Stimulated activated naive B cell treated with anti-CD40 and anti-IgM and Interleukin-4, amounts not matched to agents 10 μg/mL and 1 μg/mL and 100 μg/mL, for 72 hours (primary cell): ENCODE measurements around the gene ARHGAP44.

Experiments
- ATAC-seq, 2 donors: fragments of 150-1000 bp; cut with Tn5 transposase; replicated peaks; 2 replicates each; pipeline ENCODE4 v1.10.0; 2021; ENCODE audit warnings: moderate library complexity in 1 of 2
- DNase-seq: peaks from one replicate; pipeline ENCODE4 v3.0.0; 2021
- H3K27ac Mint-ChIP-seq: one replicate; pipeline ENCODE4 v1.8.0; 2022; ENCODE audit warnings: mild to moderate bottlenecking, mixed read lengths
- H3K27me3 Mint-ChIP-seq, 2 donors: one replicate each; pipeline ENCODE4 v1.8.0; 2022; ENCODE audit warnings: mixed read lengths in 2 of 2
- H3K36me3 Mint-ChIP-seq, 2 donors: one replicate each; pipeline ENCODE4 v1.8.0; 2022; ENCODE audit warnings: mixed read lengths in 2 of 2, mild to moderate bottlenecking in 1 of 2
- H3K4me1 Mint-ChIP-seq, 2 donors: one replicate each; pipeline ENCODE4 v1.8.0; 2022; ENCODE audit warnings: mixed read lengths in 2 of 2, mild to moderate bottlenecking in 1 of 2
- H3K4me3 Mint-ChIP-seq, 2 donors: one replicate each; pipeline ENCODE4 v1.8.0; 2022; ENCODE audit warnings: mild to moderate bottlenecking in 2 of 2, mixed read lengths in 2 of 2, moderate library complexity in 1 of 2
- H3K9me3 Mint-ChIP-seq, 2 donors: one replicate each; pipeline ENCODE4 v1.8.0; 2022; ENCODE audit warnings: mixed read lengths in 2 of 2, mild to moderate bottlenecking in 1 of 2

ARHGAP44 gene

DNA sequence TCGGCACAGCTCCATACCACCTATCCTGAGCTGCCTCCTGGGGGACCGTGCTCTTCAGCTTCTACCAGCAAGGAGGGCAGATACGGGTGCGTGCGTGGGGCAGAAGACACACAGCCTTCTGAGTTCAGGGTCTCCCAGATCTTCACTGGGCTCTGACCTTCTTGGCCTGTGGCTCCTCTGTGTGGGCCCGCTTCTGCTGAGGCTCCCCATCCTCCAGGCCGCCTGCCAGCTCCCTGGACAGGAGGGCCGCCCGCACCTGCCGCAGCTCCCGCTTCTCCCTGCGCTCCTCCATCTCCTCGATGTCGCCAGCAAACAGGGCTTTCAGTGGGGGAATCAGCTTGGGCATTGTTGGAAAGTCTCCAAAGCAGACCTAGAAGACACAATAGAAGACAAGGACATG is 203.4 kb downstream of the ARHGAP44 start:
- no peaks in the 10 kb centered on the region for H3K9me3 Mint-ChIP-seq
- H3K27ac Mint-ChIP-seq, result peak overlapping the region; percentile 71
- H3K4me3 Mint-ChIP-seq, result no peak overlapping the region
- H3K27me3 Mint-ChIP-seq, result no peaks in the 10 kb centered on the region
- H3K4me1 Mint-ChIP-seq, result peaks cover 19 to 21% of the 10 kb centered on the region in 2 donors
- DNase-seq, result no peak
- no peak for ATAC-seq
- H3K36me3 Mint-ChIP-seq, result peaks cover 41 to 75% of the 10 kb centered on the region in 2 donors

DNA sequence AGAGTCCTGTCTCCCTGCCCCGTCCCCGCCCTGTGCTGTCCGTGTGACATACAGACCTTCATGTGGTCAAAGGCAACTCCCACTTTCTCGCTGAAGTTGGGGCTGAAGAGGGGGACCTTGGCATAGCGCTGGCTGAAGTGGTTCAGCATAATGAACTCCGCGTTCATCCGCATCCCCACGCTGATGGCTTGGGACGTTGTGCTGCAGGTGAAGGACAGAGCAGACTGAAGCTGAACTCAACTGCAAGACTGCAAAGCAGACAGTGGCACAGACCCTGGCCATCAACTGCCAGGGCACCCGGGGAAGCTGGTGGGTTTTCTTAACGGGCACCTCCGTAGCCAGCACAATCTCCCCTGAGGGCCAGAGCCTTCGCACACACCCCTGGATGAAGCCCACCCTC is 204.3 kb downstream of the ARHGAP44 start:
- Mint-ChIP-seq H3K36me3 (peaks cover 47 to 78% of the 10 kb centered on the region in 2 donors), H3K27me3 (no peaks in the 10 kb centered on the region), H3K4me1 (peaks cover 13 to 14% of the 10 kb centered on the region in 2 donors), H3K4me3 (no peak overlapping the region), H3K27ac (no peak overlapping the region), H3K9me3 (no peaks in the 10 kb centered on the region)
- no peak for DNase-seq
- ATAC-seq, result no peak

DNA sequence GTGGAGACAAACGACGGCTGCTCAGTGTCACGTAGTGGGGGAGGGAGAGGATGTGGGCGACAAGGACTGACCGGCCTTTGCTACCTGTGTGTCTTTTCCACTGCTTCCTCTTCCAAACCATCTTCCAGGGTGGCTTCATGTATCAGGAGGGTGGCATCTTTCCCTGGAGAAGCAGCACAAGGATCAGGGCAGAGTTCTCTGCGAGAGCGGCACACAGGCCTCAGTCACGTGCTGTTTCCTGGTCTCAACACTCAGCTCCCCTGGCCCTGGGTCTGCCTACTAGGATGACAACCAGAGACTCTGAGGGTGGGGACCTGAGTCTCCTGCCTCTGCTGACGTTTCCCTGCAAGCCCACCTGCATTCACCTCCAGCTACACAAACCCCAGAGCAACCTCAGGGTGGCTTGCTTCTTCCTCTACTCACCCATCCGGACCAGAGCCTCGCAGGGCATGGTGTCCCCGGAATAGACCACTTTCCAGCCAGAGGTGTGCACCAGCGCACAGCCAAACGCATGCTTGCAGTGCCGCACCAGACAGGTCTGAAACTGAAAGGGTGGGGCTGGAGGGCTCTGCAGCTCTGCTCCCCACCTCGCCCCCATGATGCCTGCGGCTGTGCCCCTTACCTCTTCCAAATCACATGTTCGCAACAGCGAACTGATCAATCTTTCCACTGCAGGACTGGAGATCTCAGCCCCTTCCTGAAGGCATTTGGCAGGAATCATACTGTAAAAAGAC is 205.2 kb downstream of the ARHGAP44 start:
- Mint-ChIP-seq H3K27ac (peak overlapping the region; percentile 42), H3K36me3 (peaks cover 47 to 74% of the 10 kb centered on the region in 2 donors), H3K9me3 (no peaks in the 10 kb centered on the region), H3K4me3 (no peak overlapping the region), H3K27me3 (no peaks in the 10 kb centered on the region), H3K4me1 (peaks cover 7 to 10% of the 10 kb centered on the region in 2 donors)
- no peak for DNase-seq
- no peak for ATAC-seq

DNA sequence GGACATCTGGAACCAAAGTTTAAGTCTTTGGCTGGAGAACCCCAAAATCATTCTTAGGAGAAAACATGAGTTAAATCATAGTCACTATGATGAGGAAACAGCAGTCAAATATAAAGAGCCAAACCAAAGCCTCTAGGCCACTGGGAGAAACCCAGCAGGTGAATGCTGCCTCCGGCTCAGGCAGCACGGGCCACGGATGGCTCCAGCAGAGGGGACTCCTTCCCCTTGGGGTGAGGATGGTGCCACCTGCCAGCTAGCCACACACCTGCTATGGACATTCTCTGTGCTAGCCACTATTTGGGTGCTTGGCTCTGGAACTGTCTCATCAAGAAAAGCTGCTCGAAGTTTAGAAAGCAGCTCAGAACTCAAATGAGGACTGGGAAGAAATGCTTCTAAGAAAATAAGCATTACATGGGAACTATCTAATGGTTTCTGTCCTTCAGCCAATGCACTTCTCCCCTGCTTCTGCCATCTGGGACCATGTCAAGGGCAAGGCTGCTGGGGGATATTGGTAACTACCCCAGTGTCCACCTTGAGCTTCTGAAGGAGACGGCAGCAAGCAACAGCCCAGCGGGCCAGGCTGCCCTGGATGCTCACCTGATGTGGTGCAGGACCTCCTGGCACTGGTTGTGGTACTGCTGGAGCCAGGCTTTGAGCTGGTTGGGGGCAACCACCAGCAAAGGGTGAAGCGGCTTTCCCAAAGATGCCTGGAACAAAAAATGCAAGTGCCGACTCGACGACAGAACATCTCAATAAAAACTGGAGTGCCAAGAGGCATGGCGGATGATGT is 206.0 kb downstream of the ARHGAP44 start:
- DNase-seq (no peak), ATAC-seq (no peak)
- Mint-ChIP-seq H3K9me3 (no peaks in the 10 kb centered on the region), H3K4me1 (peaks cover 0 to 3% of the 10 kb centered on the region in 2 donors), H3K27ac (peak overlapping the region; percentile 42), H3K4me3 (no peak overlapping the region), H3K27me3 (no peaks in the 10 kb centered on the region), H3K36me3 (peaks cover 41 to 70% of the 10 kb centered on the region in 2 donors)

DNA sequence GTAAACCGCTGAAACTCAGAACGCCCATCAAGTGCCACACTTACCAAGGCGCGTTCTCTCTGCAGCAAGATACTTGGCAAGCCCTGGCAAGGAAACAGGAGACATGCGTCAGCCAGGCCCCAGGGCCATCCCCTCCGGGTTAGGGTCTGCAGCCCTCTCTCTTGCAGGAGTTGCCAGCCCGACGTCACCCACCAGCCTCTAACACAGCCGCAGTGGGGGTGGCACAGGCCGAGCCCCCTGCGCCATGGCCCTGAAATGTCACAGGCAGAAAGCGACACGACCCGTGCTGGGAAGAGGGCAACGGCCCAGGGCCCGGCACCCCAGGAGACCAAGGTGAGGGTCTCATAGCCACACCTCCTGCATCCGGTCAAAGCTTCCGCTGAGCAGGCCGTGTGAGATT is 206.6 kb downstream of the ARHGAP44 start:
- no peak for DNase-seq
- H3K36me3 Mint-ChIP-seq, result peaks cover 41 to 68% of the 10 kb centered on the region in 2 donors
- H3K27ac Mint-ChIP-seq, result peak overlapping the region; percentile 31
- H3K4me1 Mint-ChIP-seq, result peaks cover 0 to 1% of the 10 kb centered on the region in 2 donors
- ATAC-seq, result no peak
- no peaks in the 10 kb centered on the region for H3K27me3 Mint-ChIP-seq
- no peak overlapping the region for H3K4me3 Mint-ChIP-seq
- no peaks in the 10 kb centered on the region for H3K9me3 Mint-ChIP-seq

DNA sequence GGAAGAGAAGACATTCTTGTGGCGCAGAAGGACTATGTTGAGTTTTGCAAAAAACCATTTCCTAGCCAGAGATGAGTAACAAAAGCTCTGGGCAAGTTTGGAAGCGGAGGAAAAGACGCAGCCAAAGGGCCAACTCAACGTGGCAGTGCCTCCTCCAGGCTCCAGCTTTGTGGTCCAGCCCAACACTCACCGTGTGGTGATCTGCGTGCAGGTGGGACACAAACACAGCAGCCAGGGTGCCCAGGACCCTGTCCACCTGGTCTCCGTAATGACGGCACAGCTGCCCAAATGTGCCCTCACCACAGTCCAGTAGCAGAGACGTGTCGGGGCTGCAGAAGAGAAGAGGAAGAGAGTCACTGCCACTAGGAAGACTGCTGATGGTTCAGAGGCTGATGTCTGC is 207.1 kb downstream of the ARHGAP44 start:
- no peaks in the 10 kb centered on the region for H3K27me3 Mint-ChIP-seq
- DNase-seq, result no peak

DNA sequence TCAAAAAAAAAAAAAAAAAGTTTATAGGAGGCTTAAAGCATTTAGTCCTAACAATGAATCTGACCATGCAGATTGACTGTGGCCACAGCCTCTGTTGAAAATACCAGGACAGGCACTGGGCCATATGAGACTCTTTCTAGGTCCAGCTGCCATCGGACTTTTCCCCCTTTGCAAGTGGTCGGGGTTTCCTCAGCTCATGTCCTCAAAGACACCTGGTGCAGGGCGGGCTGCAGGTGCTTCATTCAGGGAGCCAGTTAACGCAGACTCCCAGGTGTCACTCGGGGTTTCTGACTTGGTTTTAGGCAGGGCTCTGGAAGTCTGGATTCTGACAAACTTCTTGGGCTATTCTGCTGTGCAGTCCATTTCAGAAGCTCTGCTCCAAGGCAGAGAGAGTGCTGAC is 207.6 kb downstream of the ARHGAP44 start:
- Mint-ChIP-seq H3K27ac (no peak overlapping the region), H3K27me3 (no peaks in the 10 kb centered on the region), H3K4me1 (no peaks in the 10 kb centered on the region), H3K4me3 (no peak overlapping the region), H3K9me3 (no peaks in the 10 kb centered on the region), H3K36me3 (peaks cover 37 to 59% of the 10 kb centered on the region in 2 donors)
- DNase-seq (no peak), ATAC-seq (no peak)

More for the DNA sequence above, 207.1 kb downstream of the ARHGAP44 start:
- peaks cover 42 to 65% of the 10 kb centered on the region in 2 donors for H3K36me3 Mint-ChIP-seq
- H3K27ac Mint-ChIP-seq, result no peak overlapping the region
- no peak overlapping the region for H3K4me3 Mint-ChIP-seq
- H3K4me1 Mint-ChIP-seq, result no peaks in the 10 kb centered on the region
- H3K9me3 Mint-ChIP-seq, result no peaks in the 10 kb centered on the region
- ATAC-seq, result no peak

DNA sequence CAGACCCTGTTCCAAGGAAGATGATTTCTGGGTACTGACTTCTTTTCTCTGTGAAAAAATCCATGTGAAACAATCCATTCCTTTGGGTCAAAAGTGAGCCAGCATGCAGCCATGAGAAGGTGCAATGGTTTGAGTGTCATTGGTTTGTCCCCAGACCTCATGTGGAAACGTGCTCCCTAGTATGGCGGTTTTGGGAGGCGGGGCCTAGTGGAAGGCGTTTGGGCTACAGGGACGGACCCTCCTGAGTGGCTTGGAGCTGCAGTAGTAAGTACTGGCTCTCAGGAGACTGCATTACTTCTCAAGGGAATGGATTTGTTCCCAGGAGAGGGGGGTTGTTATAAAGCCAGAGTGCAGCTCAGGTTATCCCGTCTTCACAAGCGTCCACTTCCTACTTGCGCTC is 209.2 kb downstream of the ARHGAP44 start:
- Mint-ChIP-seq H3K36me3 (peaks cover 36 to 49% of the 10 kb centered on the region in 2 donors), H3K27me3 (no peaks in the 10 kb centered on the region), H3K27ac (no peak overlapping the region), H3K4me1 (no peaks in the 10 kb centered on the region), H3K4me3 (no peak overlapping the region), H3K9me3 (no peaks in the 10 kb centered on the region)
- DNase-seq (no peak), ATAC-seq (no peak)

DNA sequence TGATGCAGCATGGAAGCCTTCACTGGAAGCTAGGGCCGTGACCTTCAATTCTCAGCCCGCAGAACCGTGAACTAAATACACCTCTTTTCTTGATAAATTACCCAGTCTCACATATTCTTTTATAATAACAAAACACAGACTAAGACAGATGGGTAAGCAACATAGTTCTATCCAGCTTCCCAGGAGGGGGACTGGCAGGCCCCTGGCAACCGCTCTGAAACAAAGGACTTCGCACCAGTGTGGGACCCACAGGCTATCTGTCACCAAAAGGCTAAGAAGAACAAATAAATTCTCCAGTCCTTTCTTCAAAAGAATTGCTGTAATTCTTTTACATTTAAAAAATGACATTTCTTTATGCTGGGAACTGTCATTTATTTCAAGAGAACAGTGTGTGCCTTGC is 209.6 kb downstream of the ARHGAP44 start:
- DNase-seq (no peak), ATAC-seq (no peak)
- Mint-ChIP-seq H3K4me1 (peaks cover 0 to 3% of the 10 kb centered on the region in 2 donors), H3K27me3 (no peaks in the 10 kb centered on the region), H3K36me3 (peaks cover 38 to 50% of the 10 kb centered on the region in 2 donors), H3K9me3 (no peaks in the 10 kb centered on the region), H3K4me3 (no peak overlapping the region), H3K27ac (no peak overlapping the region)

DNA sequence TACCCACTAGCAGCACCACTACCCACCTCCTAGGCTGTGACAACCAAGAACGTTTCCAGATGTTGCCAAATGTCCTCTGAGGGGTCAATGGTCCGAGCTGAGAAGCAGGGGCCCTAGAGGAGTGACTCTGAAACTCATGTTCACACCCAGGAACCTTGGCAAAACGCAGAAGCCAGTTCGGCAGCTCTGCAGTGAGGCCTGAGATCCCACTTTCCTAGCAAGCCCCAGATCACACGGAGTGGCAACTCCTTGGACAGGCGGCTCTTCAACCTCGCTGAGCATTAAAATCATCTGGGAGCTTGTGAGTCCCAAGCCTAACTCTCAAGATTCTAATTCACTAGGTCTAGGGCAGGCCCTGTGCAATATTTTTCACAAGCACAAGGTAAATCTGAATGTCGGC is 211.3 kb downstream of the ARHGAP44 start:
- Mint-ChIP-seq H3K36me3 (peaks cover 36 to 49% of the 10 kb centered on the region in 2 donors), H3K27ac (no peak overlapping the region), H3K4me3 (no peak overlapping the region), H3K27me3 (no peaks in the 10 kb centered on the region), H3K4me1 (peaks cover 0 to 5% of the 10 kb centered on the region in 2 donors), H3K9me3 (no peaks in the 10 kb centered on the region)
- ATAC-seq, result no peak
- no peak for DNase-seq

DNA sequence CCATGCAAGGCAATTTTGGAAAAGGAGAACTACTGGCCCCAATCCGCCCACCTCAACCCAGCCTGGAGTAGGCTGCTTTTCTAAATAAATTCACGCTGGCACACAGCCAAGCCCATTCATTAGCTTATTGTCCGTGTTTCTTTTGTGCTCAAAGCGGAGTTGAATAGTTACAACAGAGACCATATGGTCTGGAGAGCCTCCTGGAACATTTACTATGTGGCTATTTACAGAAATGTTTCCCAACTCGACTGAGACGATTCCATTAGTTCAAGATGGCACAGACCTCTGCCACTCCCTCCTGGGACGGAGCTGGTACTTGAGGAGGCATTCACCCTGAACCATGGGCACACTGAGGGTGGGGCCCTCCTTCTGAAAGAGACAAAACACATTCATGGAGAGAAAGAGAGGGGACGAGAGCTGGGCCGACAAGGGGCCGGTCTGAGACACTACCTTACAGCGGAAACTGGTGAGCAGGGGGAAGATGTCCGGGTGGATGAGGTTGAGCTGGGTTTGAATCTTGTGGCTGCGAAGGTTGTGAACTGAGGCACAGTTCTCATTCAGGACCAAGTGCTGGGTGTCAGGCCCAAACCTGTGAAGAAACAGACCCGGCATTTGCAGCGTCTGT is 212.8 kb downstream of the ARHGAP44 start:
- ATAC-seq, result no peak
- Mint-ChIP-seq H3K36me3 (peaks cover 26 to 36% of the 10 kb centered on the region in 2 donors), H3K9me3 (no peaks in the 10 kb centered on the region), H3K27ac (no peak overlapping the region), H3K4me1 (peaks cover 0 to 5% of the 10 kb centered on the region in 2 donors), H3K4me3 (no peak overlapping the region), H3K27me3 (no peaks in the 10 kb centered on the region)
- no peak for DNase-seq

DNA sequence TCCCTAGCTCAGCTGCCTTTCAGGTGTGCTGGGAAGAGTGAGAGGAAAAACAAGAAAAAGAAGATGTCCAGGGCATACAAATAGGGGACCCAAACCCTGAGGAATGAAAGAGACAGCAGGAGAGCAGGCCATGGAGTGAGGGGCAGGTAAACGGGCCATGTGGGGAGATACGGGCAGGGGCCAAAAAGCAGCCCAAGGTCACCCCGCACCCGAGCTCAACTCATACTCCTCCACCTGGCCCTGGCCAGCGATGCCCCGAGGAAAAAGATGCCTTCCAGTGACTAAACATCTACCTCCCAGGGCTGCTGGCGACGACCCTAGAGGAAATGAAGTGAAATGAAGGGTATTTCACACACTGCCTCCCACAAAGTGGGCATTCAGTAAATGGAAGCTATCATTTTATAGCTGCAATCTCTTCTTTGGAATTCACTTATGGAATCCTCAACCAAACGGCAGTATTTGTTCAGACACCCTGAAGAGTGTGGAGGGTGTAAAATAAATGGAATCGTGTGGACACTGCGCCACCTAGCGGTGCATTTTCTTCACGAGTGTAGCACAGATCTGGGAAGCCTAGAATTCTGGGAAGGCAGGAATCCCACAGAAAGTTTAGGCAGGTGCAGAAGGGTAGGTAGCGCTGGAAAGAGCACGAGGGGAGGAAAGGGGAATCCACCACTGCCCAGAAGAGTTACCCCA is 213.6 kb downstream of the ARHGAP44 start:
- Mint-ChIP-seq H3K4me1 (peaks cover 0 to 5% of the 10 kb centered on the region in 2 donors), H3K9me3 (no peaks in the 10 kb centered on the region), H3K27ac (no peak overlapping the region), H3K27me3 (no peaks in the 10 kb centered on the region), H3K4me3 (no peak overlapping the region), H3K36me3 (peaks cover 20 to 30% of the 10 kb centered on the region in 2 donors)
- DNase-seq (no peak), ATAC-seq (peak; percentile 62 to 65)

DNA sequence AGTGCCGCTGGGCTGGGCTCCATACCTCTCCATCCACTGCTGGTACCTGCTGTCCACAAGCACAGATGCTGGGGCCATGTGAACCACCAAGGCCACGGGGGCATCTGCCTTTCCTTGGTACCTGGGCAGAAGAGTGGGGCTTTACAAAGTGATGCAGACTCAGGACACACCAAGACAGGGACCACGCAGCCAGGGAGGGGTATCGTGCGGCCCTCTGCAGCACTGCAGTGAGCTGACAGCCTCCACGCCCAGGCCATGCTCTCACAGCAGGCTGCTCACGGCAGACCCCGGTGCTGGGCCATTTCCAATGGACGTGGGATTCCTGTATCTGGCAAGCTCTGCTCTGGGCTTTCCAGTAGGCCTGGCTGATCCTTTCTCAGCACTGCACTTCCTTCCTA is 214.2 kb downstream of the ARHGAP44 start:
- ATAC-seq (peak; percentile 34 to 47), DNase-seq (no peak)
- Mint-ChIP-seq H3K27ac (no peak overlapping the region), H3K27me3 (no peaks in the 10 kb centered on the region), H3K4me3 (no peak overlapping the region), H3K36me3 (peaks cover 22 to 31% of the 10 kb centered on the region in 2 donors), H3K9me3 (no peaks in the 10 kb centered on the region), H3K4me1 (peaks cover 0 to 5% of the 10 kb centered on the region in 2 donors)

DNA sequence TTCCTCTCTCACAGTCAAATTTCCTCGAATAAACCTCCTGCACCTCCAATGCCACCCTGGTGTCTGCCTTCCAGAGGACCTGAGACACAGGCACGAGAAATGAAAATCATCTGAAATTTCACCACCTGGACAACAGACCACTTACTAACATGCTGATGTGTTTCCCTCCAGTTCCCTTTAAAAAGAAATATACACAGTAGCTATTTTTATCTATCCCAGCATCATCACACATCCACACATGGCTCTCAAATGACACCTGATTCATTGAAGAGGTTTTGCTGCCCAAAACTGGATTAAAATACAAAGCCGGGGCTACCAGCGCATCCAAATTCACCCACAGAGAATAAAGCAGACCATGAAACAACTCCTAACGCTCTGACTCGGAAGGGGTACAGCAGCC is 214.6 kb downstream of the ARHGAP44 start:
- no peak overlapping the region for H3K27ac Mint-ChIP-seq
- no peaks in the 10 kb centered on the region for H3K27me3 Mint-ChIP-seq
- no peak overlapping the region for H3K4me3 Mint-ChIP-seq
- peaks cover 25 to 33% of the 10 kb centered on the region in 2 donors for H3K36me3 Mint-ChIP-seq
- no peak for DNase-seq
- H3K4me1 Mint-ChIP-seq, result peaks cover 0 to 5% of the 10 kb centered on the region in 2 donors
- ATAC-seq, result no peak
- no peaks in the 10 kb centered on the region for H3K9me3 Mint-ChIP-seq
